CD14-positive monocyte (primary cell): ENCODE data around the gene PPP1R12B. TPM values are rescaled to one million over a fixed set of nuclear protein-coding genes. Genes with fewer than 3 reads are reported as not detected.
"Not testable (repeated sequence)": the region's sequence is repeated elsewhere in the genome, so short reads cannot be mapped to it uniquely, and the experiment has no call there.

Source experiments
- DNase-seq, 3 donors: peaks; one replicate each; pipeline ENCODE4 v3.0.0-alpha.2; 2011 to 2022
- H2AFZ ChIP-seq: 2 replicates; pipeline ENCODE4 v1.6.0; 2012; ENCODE audit warnings: mild to moderate bottlenecking, low read depth, low read length, inconsistent platforms; ENCODE audit not compliant: insufficient read depth, poor library complexity, severe bottlenecking
- H3K27ac ChIP-seq, 2 donors: 1 replicate in 1 of 2; 2 replicates in 1 of 2; pipeline ENCODE4 v1.5.1; 2012 to 2013; ENCODE audit warnings: low read length in 2 of 2, control low read depth in 1 of 2, inconsistent platforms in 1 of 2, low read depth in 1 of 2, mild to moderate bottlenecking in 1 of 2
- H3K27me3 ChIP-seq, 2 donors: one replicate each; pipeline versions ENCODE4 v1.6.0 to v1.6.1; 2011 to 2013; ENCODE audit warnings: low read length in 2 of 2; ENCODE audit not compliant: control insufficient read depth in 2 of 2, insufficient read depth in 2 of 2
- H3K36me3 ChIP-seq, 2 donors: replicated peaks in 1 of 2; 1 replicate in 1 of 2; 2 replicates in 1 of 2; pipeline versions ENCODE4 v1.5.1 to v1.6.1; 2012 to 2013; ENCODE audit warnings: low read length in 2 of 2, control low read depth in 1 of 2, inconsistent platforms in 1 of 2, mild to moderate bottlenecking in 1 of 2; ENCODE audit not compliant: insufficient read depth in 2 of 2, control insufficient read depth in 1 of 2
- H3K4me1 ChIP-seq, 2 donors: 1 replicate in 1 of 2; 2 replicates in 1 of 2; pipeline versions ENCODE4 v1.5.1 to v1.6.1; 2012 to 2013; ENCODE audit warnings: low read length in 2 of 2, control low read depth in 1 of 2, inconsistent platforms in 1 of 2, mild to moderate bottlenecking in 1 of 2, moderate library complexity in 1 of 2; ENCODE audit not compliant: insufficient read depth in 2 of 2, control insufficient read depth in 1 of 2
- H3K4me2 ChIP-seq: replicated peaks from 2 replicates; pipeline ENCODE3; 2012; ENCODE audit warnings: low read length, moderate library complexity, mild to moderate bottlenecking; ENCODE audit not compliant: poor library complexity, severe bottlenecking; ENCODE audit errors: extremely low read depth
- H3K4me3 ChIP-seq, 3 experiments: fragments of 200-600 bp in 1 of 3; sonication (generic) in 1 of 3; replicated peaks in 1 of 3; 1 replicate in 2 of 3; 2 replicates in 1 of 3; pipeline ENCODE4 v1.5.1; 2011 to 2013; ENCODE audit warnings: low read length in 3 of 3, mild to moderate bottlenecking in 3 of 3, control low read depth in 2 of 3, low read depth in 2 of 3, inconsistent platforms in 1 of 3, moderate library complexity in 1 of 3
- H3K79me2 ChIP-seq: 2 replicates; pipeline ENCODE4 v1.6.0; 2012; ENCODE audit warnings: mild to moderate bottlenecking, control low read depth, inconsistent platforms, low read length, moderate library complexity; ENCODE audit not compliant: insufficient read depth
- H3K9ac ChIP-seq: 2 replicates; pipeline ENCODE4 v1.6.0; 2017; ENCODE audit warnings: low read length, mild to moderate bottlenecking; ENCODE audit not compliant: insufficient read depth, poor library complexity, severe bottlenecking
- H3K9me3 ChIP-seq, 2 donors: replicated peaks in 1 of 2; 1 replicate in 1 of 2; 2 replicates in 1 of 2; pipeline versions ENCODE4 v1.5.1 to v1.6.1; 2012 to 2013; ENCODE audit warnings: low read length in 2 of 2, control low read depth in 1 of 2; ENCODE audit not compliant: control insufficient read depth in 1 of 2, insufficient read depth in 1 of 2
- H4K20me1 ChIP-seq: 2 replicates; pipeline ENCODE4 v1.6.0; 2012; ENCODE audit warnings: mild to moderate bottlenecking, low read length, control low read depth, moderate library complexity; ENCODE audit not compliant: insufficient read depth
- H3K27ac Mint-ChIP-seq, 7 donors: one replicate each; pipeline ENCODE4 v1.8.0; 2020; ENCODE audit warnings: mild to moderate bottlenecking in 7 of 7, mixed read lengths in 7 of 7, moderate library complexity in 6 of 7, inconsistent platforms in 2 of 7
- H3K27me3 Mint-ChIP-seq, 3 donors: one replicate each; pipeline ENCODE4 v1.8.0; 2021 to 2022; ENCODE audit warnings: low read depth in 3 of 3, mild to moderate bottlenecking in 3 of 3, mixed read lengths in 3 of 3, moderate library complexity in 3 of 3, inconsistent platforms in 1 of 3
- H3K36me3 Mint-ChIP-seq, 2 donors: one replicate each; pipeline ENCODE4 v1.8.0; 2020; ENCODE audit warnings: mixed read lengths in 2 of 2, inconsistent platforms in 1 of 2, mild to moderate bottlenecking in 1 of 2
- H3K4me1 Mint-ChIP-seq: one replicate; pipeline ENCODE4 v1.8.0; 2020; ENCODE audit warnings: mild to moderate bottlenecking, mixed read lengths
- H3K4me3 Mint-ChIP-seq, 2 donors: one replicate each; pipeline ENCODE4 v1.8.0; 2020; ENCODE audit warnings: mild to moderate bottlenecking in 2 of 2, mixed read lengths in 2 of 2, moderate library complexity in 1 of 2
- H3K9me3 Mint-ChIP-seq, 7 donors: one replicate each; pipeline ENCODE4 v1.8.0; 2020 to 2022; ENCODE audit warnings: mixed read lengths in 7 of 7, mild to moderate bottlenecking in 6 of 7, moderate library complexity in 6 of 7, inconsistent platforms in 2 of 7
- WGBS: methylation state at CpG from one replicate; pipeline ENCODE4 v1.1.5; 2013; ENCODE audit warnings: missing lambda C conversion rate; ENCODE audit not compliant: insufficient coverage; 5-methylcytosine and 5-hydroxymethylcytosine counted together
- intact Hi-C, 2 donors: fragments of 100-400 bp; cut with micrococcal nuclease; formaldehyde crosslinking; loops; one replicate each; pipeline versions ENCODE4 v1.15.0 to v1.15.1; 2023
- polyA plus RNA-seq, 3 donors: library from polyadenylated mRNA; depleted of rRNA in 1 of 3; unstranded in 2 of 3; stranded (reverse) in 1 of 3; fragments of 300-500 nt in 2 of 3; fragments of >200 nt in 1 of 3; fragmentation: Illumina TruSeq in 2 of 3; gene quantifications; 1 replicate in 2 of 3; 2 replicates in 1 of 3; pipeline ENCODE4 v1.2.3, GENCODE V29; 2012 to 2021
- TF ChIP-seq, protein P1 (sequence below): fragments of 200-600 bp; IDR thresholded peaks from one replicate; pipeline ENCODE4 v1.8.0; 2022; ENCODE audit warnings: antibody characterized with exemption, mild to moderate bottlenecking

PPP1R12B gene
- polyA plus RNA-seq, 3 donors: 1.3 to 12.2 (median 1.7) TPM

DNA sequence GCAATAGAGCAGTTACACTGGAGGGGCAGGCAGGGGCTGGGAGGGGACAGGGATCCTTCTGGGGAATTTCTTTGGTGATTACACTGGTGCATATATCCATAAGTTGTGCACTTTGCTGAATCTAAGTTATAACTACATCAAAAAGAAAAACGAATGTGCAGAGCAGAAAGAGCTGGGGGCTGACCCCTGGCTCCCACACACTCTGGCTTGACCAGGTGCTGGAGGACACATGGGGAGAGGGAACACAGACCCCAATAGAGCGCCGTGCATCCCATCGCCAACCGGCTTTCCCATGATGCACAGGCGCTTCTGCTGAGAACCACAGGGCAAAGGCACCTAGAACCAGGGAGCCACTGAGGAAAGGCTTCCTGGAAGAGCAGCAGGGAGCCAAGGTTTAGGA, 281.6 kb downstream of the PPP1R12B start:
- H3K27ac Mint-ChIP-seq: not testable (repeated sequence)
- H3K4me1 ChIP-seq: peaks cover 30 to 34% of the 10 kb centered on the region in 2 donors
- peaks cover 61 to 96% (median 89%) of the 10 kb centered on the region in 3 donors for H3K27me3 Mint-ChIP-seq

DNA sequence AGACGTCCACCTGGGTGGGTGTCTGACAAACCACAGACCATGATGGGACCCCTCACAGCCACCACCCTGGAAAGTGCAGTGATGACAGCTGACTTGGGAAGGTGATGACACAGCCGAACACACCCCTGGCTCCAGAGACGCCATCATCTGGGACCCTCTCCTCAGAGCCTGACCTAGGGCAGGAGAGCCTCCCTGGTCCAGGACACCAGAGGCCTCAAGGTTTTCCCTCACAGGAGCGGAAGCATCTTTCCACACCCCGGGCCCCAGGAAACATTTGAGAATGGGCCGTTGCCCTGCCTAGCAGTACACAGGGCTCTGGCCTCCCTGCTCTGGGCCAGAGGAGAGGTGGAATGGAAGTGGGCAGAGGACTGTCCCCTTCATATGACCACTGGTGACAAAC, 282.0 kb downstream of the PPP1R12B start:
- H3K36me3 ChIP-seq: no peaks in the 10 kb centered on the region
- H3K9me3 ChIP-seq: peaks cover 5 to 37% of the 10 kb centered on the region in 2 donors
- no peaks in the 10 kb centered on the region for H3K79me2 ChIP-seq
- WGBS: 83% methylated on average over 4 of the region's 6 CpGs
- DNase-seq: no peak
- H3K27me3 Mint-ChIP-seq: peaks cover 65 to 97% (median 91%) of the 10 kb centered on the region in 3 donors
- H3K4me2 ChIP-seq: no peak overlapping the region
- peaks cover 46% of the 10 kb centered on the region for H3K4me1 Mint-ChIP-seq
- no peak overlapping the region for H3K27ac Mint-ChIP-seq
- intact Hi-C loops: no loop called here
- H3K36me3 Mint-ChIP-seq: peaks cover 0 to 5% of the 10 kb centered on the region in 2 donors
- peaks cover 77 to 95% of the 10 kb centered on the region in 2 donors for H3K27me3 ChIP-seq
- no peak overlapping the region for H3K27ac ChIP-seq
- H3K4me1 ChIP-seq: peaks cover 30 to 34% of the 10 kb centered on the region in 2 donors
- H3K4me3 Mint-ChIP-seq: peak overlapping the region in 1 of 2 donors; percentile 79
- H4K20me1 ChIP-seq: peaks cover 83% of the 10 kb centered on the region
- H2AFZ ChIP-seq: no peak overlapping the region
- TF ChIP-seq, protein P1, sequence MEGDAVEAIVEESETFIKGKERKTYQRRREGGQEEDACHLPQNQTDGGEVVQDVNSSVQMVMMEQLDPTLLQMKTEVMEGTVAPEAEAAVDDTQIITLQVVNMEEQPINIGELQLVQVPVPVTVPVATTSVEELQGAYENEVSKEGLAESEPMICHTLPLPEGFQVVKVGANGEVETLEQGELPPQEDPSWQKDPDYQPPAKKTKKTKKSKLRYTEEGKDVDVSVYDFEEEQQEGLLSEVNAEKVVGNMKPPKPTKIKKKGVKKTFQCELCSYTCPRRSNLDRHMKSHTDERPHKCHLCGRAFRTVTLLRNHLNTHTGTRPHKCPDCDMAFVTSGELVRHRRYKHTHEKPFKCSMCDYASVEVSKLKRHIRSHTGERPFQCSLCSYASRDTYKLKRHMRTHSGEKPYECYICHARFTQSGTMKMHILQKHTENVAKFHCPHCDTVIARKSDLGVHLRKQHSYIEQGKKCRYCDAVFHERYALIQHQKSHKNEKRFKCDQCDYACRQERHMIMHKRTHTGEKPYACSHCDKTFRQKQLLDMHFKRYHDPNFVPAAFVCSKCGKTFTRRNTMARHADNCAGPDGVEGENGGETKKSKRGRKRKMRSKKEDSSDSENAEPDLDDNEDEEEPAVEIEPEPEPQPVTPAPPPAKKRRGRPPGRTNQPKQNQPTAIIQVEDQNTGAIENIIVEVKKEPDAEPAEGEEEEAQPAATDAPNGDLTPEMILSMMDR: no peak
- H3K4me3 ChIP-seq: no peak overlapping the region
- no peak overlapping the region for H3K9ac ChIP-seq
- peaks cover 0 to 16% (median 4%) of the 10 kb centered on the region in 7 donors for H3K9me3 Mint-ChIP-seq

More for the DNA sequence above, 281.6 kb downstream of the PPP1R12B start:
- intact Hi-C loops, H3K79me2 ChIP-seq, H3K4me2 ChIP-seq, H3K4me3 ChIP-seq, H3K36me3 ChIP-seq, DNase-seq, H2AFZ ChIP-seq, H3K36me3 Mint-ChIP-seq, H3K9ac ChIP-seq, H3K27ac ChIP-seq: not testable (repeated sequence)
- Histone ChIP-seq H4K20me1 (peaks cover 85% of the 10 kb centered on the region), H3K27me3 (peaks cover 73 to 95% of the 10 kb centered on the region in 2 donors), H3K9me3 (peaks cover 5 to 33% of the 10 kb centered on the region in 2 donors)
- peaks cover 0 to 16% (median 4%) of the 10 kb centered on the region in 7 donors for H3K9me3 Mint-ChIP-seq
- H3K4me1 Mint-ChIP-seq: peaks cover 46% of the 10 kb centered on the region
- peak overlapping the region in 1 of 2 donors; percentile 79 for H3K4me3 Mint-ChIP-seq
- WGBS: no CpG with 5 or more reads among the region's 6 CpGs
